Upper lobe of left lung (tissue), 4 donors: ENCODE data around the gene ADAMTS19.

Experiments used
- POLR2A ChIP-seq, 4 donors: fragments of 450-650 bp; IDR thresholded peaks; one replicate each; pipeline ENCODE4 v1.5.1; 2016 to 2017; ENCODE audit warnings: antibody characterized with exemption in 4 of 4, mild to moderate bottlenecking in 2 of 4
- POLR2AphosphoS5 ChIP-seq, 2 donors: sonication (generic); formaldehyde crosslinking; IDR thresholded peaks; one replicate each; pipeline ENCODE4 v1.5.1; 2017; ENCODE audit warnings: antibody characterized with exemption in 2 of 2
- TF ChIP-seq, protein P1 (sequence below), 6 experiments: fragments of 450-650 bp in 4 of 6; fragments of 200-600 bp in 2 of 6; sonication (generic) in 2 of 6; IDR thresholded peaks; one replicate each; pipeline ENCODE4 v1.5.1; 2016 to 2019; ENCODE audit warnings: antibody characterized with exemption in 6 of 6

DNA sequence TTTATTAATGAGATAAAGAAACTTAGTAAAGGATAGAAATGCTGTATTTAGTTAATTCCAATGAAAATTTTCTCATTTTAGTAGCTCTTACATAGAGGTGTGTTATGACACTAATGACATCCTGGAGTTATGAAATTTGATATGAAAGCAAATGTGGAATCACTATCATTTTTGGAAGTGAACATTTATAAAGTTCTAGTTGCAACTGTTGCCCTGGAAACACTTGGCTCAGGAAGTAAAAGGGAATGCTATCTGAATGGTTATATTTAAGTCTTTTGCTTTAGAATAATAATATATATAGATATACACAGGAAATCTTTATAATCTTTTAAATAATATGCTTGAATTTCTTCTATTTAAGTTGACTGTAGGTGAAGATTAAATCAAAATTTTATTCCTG, 16.7 kb downstream of the ADAMTS19 start:
- TF ChIP-seq, protein P1, sequence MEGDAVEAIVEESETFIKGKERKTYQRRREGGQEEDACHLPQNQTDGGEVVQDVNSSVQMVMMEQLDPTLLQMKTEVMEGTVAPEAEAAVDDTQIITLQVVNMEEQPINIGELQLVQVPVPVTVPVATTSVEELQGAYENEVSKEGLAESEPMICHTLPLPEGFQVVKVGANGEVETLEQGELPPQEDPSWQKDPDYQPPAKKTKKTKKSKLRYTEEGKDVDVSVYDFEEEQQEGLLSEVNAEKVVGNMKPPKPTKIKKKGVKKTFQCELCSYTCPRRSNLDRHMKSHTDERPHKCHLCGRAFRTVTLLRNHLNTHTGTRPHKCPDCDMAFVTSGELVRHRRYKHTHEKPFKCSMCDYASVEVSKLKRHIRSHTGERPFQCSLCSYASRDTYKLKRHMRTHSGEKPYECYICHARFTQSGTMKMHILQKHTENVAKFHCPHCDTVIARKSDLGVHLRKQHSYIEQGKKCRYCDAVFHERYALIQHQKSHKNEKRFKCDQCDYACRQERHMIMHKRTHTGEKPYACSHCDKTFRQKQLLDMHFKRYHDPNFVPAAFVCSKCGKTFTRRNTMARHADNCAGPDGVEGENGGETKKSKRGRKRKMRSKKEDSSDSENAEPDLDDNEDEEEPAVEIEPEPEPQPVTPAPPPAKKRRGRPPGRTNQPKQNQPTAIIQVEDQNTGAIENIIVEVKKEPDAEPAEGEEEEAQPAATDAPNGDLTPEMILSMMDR (IDR thresholded peaks at IDR 0.05) = no peak
- TF ChIP-seq POLR2AphosphoS5 (IDR thresholded peaks at IDR 0.05) = no peak
- TF ChIP-seq POLR2A (IDR thresholded peaks at IDR 0.05) = no peak
